Chondrocyte (in vitro differentiated cells): Measurements from ENCODE around the gene CSPG4. TPM values are rescaled to one million over a fixed set of nuclear protein-coding genes. Genes with fewer than 3 reads are reported as not detected.

Experiments
- DNase-seq: peaks from one replicate; pipeline ENCODE4 v3.0.0; 2021; ENCODE audit warnings: mixed read lengths, low spot score
- H3K27ac Mint-ChIP-seq: one replicate; pipeline ENCODE4 v1.8.0; 2021; ENCODE audit warnings: mild to moderate bottlenecking, moderate library complexity, mixed read lengths; ENCODE audit not compliant: unreplicated experiment
- H3K27me3 Mint-ChIP-seq: 2 replicates; pipeline ENCODE4 v1.8.0; 2021; ENCODE audit warnings: low read depth, mixed read lengths
- H3K36me3 Mint-ChIP-seq: 2 replicates; pipeline ENCODE4 v1.8.0; 2021; ENCODE audit warnings: low read depth, mixed read lengths
- H3K4me1 Mint-ChIP-seq: 2 replicates; pipeline ENCODE4 v1.8.0; 2021; ENCODE audit warnings: low read depth, mild to moderate bottlenecking, mixed read lengths
- H3K4me3 Mint-ChIP-seq: one replicate; pipeline ENCODE4 v1.8.0; 2021; ENCODE audit warnings: mild to moderate bottlenecking, moderate library complexity, mixed read lengths; ENCODE audit not compliant: unreplicated experiment
- H3K9me3 Mint-ChIP-seq: 2 replicates; pipeline ENCODE4 v1.8.0; 2021; ENCODE audit warnings: low read depth, mixed read lengths
- CTCF ChIP-seq: fragments of 200-600 bp; sonication (generic); IDR thresholded peaks from 2 replicates; pipeline ENCODE4 v1.5.0; 2021; ENCODE audit warnings: antibody characterized with exemption, mild to moderate bottlenecking, moderate library complexity
- total RNA-seq: library from RNA; stranded (reverse); gene quantifications from 3 replicates; pipeline ENCODE4 v1.2.1, GENCODE V29; 2021

CSPG4 gene
- total RNA-seq, 1 donor from 2014 or later = 595 TPM

- no peak for DNase-seq
- TF ChIP-seq CTCF = peak; percentile 79
- H3K27me3 Mint-ChIP-seq = no peaks in the 10 kb centered on the region
- H3K27ac Mint-ChIP-seq = peak within 1 kb of the TSS; percentile 95
- H3K9me3 Mint-ChIP-seq = no peaks in the 10 kb centered on the region
- H3K4me3 Mint-ChIP-seq = peak within 1 kb of the TSS; percentile 95
- peaks cover 13% of the 10 kb centered on the region for H3K36me3 Mint-ChIP-seq
- H3K4me1 Mint-ChIP-seq = peaks cover 53% of the 10 kb centered on the region
Measured at GRCh38 chr15:75647370-75648155, 65.1 kb downstream of the CSPG4 start, which contains the start of gene SNX33. TSS of gene SNX33 (plus strand) at chr15:75647912. CDS start at chr15:75649103, 1,191 bp downstream.

- H3K36me3 Mint-ChIP-seq = peaks cover 13% of the 10 kb centered on the region
- H3K4me1 Mint-ChIP-seq = peaks cover 50% of the 10 kb centered on the region
- peak overlapping the region; percentile 95 for H3K27ac Mint-ChIP-seq
- TF ChIP-seq CTCF = no peak
- DNase-seq = no peak
- H3K4me3 Mint-ChIP-seq = peak overlapping the region; percentile 95
- no peaks in the 10 kb centered on the region for H3K9me3 Mint-ChIP-seq
- no peaks in the 10 kb centered on the region for H3K27me3 Mint-ChIP-seq
Measured at GRCh38 chr15:75646944-75647364, 65.7 kb downstream of the CSPG4 start.

GRCh38 chr15:75646112-75646943, 66.3 kb downstream of the CSPG4 start:
- Mint-ChIP-seq H3K9me3 (no peaks in the 10 kb centered on the region), H3K4me3 (peak overlapping the region; percentile 95), H3K36me3 (peaks cover 13% of the 10 kb centered on the region), H3K4me1 (peaks cover 43% of the 10 kb centered on the region), H3K27me3 (no peaks in the 10 kb centered on the region), H3K27ac (peak overlapping the region; percentile 95)
- DNase-seq = no peak
- no peak for TF ChIP-seq CTCF

GRCh38 chr15:75644376-75644775, 68.3 kb downstream of the CSPG4 start:
- no peak for DNase-seq
- no peaks in the 10 kb centered on the region for H3K27me3 Mint-ChIP-seq
- no peak for TF ChIP-seq CTCF
- H3K27ac Mint-ChIP-seq = no peak overlapping the region
- H3K9me3 Mint-ChIP-seq = no peaks in the 10 kb centered on the region
- no peak overlapping the region for H3K4me3 Mint-ChIP-seq
- H3K36me3 Mint-ChIP-seq = peaks cover 1% of the 10 kb centered on the region
- peaks cover 31% of the 10 kb centered on the region for H3K4me1 Mint-ChIP-seq

- H3K27ac Mint-ChIP-seq = peak overlapping the region; percentile 49
- no peaks in the 10 kb centered on the region for H3K27me3 Mint-ChIP-seq
- DNase-seq = no peak
- H3K9me3 Mint-ChIP-seq = no peaks in the 10 kb centered on the region
- peaks cover 36% of the 10 kb centered on the region for H3K4me1 Mint-ChIP-seq
- no peak for TF ChIP-seq CTCF
- no peaks in the 10 kb centered on the region for H3K36me3 Mint-ChIP-seq
- H3K4me3 Mint-ChIP-seq = no peak overlapping the region
Measured at GRCh38 chr15:75641603-75642002, 71.0 kb downstream of the CSPG4 start.
